HepG2 (cell line): Measurements from ENCODE around the gene TDRD9. TPM values are rescaled to one million over a fixed set of nuclear protein-coding genes. Genes with fewer than 3 reads are reported as not detected.

Experiments
- DDIT3 ChIP-seq: sonication (generic); formaldehyde crosslinking; IDR thresholded peaks from 2 replicates; pipeline ENCODE4 v1.4.0; 2020; ENCODE audit warnings: mild to moderate bottlenecking, missing genetic modification reagents
- HHEX ChIP-seq: IDR thresholded peaks from 2 replicates; pipeline ENCODE4 v1.6.1; 2016; ENCODE audit warnings: control low read depth
- HNRNPK ChIP-seq: fragments of 200-400 bp; formaldehyde crosslinking; IDR thresholded peaks from 2 replicates; pipeline ENCODE4 v1.6.1; 2018; ENCODE audit warnings: low read length, low read depth, moderate library complexity, mild to moderate bottlenecking; ENCODE audit not compliant: poor library complexity, severe bottlenecking
- MXD4 ChIP-seq: IDR thresholded peaks from 2 replicates; pipeline ENCODE4 v1.6.1; 2016; ENCODE audit warnings: mild to moderate bottlenecking, missing biosample characterization, missing genetic modification reagents
- NAIF1 ChIP-seq: sonication (generic); formaldehyde crosslinking; IDR thresholded peaks from 2 replicates; pipeline ENCODE4 v1.5.0; 2020; ENCODE audit warnings: mild to moderate bottlenecking, missing genetic modification reagents, borderline replicate concordance
- NFKBIZ ChIP-seq: IDR thresholded peaks from 2 replicates; pipeline ENCODE4 v1.6.1; 2018; ENCODE audit warnings: missing genetic modification reagents, missing compliant biosample characterization
- YEATS2 ChIP-seq: sonication (generic); formaldehyde crosslinking; IDR thresholded peaks from 2 replicates; pipeline ENCODE4 v1.4.0; 2020; ENCODE audit warnings: missing genetic modification reagents, borderline replicate concordance
- ZBTB10 ChIP-seq: sonication (generic); formaldehyde crosslinking; IDR thresholded peaks from 2 replicates; pipeline ENCODE4 v1.4.0; 2020; ENCODE audit warnings: missing genetic modification reagents, borderline replicate concordance
- ZBTB39 ChIP-seq: sonication (generic); formaldehyde crosslinking; IDR thresholded peaks from 2 replicates; pipeline ENCODE4 v1.5.0; 2020; ENCODE audit warnings: missing genetic modification reagents
- ZNF501 ChIP-seq: sonication (generic); formaldehyde crosslinking; IDR thresholded peaks from 2 replicates; pipeline ENCODE4 v1.5.1; 2020; ENCODE audit warnings: mild to moderate bottlenecking, moderate library complexity, missing genetic modification reagents
- ZNF552 ChIP-seq: sonication (generic); formaldehyde crosslinking; IDR thresholded peaks from 2 replicates; pipeline ENCODE4 v1.9.0; 2022; ENCODE audit warnings: missing genetic modification reagents, mild to moderate bottlenecking, borderline replicate concordance
- ZNF556 ChIP-seq: sonication (generic); formaldehyde crosslinking; IDR thresholded peaks from 2 replicates; pipeline ENCODE4 v1.4.0; 2020; ENCODE audit warnings: mild to moderate bottlenecking, missing genetic modification reagents, borderline replicate concordance
- ZNF589 ChIP-seq: sonication (generic); formaldehyde crosslinking; conservative IDR thresholded peaks from 2 replicates; pipeline ENCODE4 v1.8.0; 2022; ENCODE audit warnings: mild to moderate bottlenecking, moderate library complexity, missing genetic modification reagents
- ZNF703 ChIP-seq: sonication (generic); formaldehyde crosslinking; IDR thresholded peaks from 2 replicates; pipeline ENCODE4 v1.5.1; 2020; ENCODE audit warnings: missing genetic modification reagents, mild to moderate bottlenecking, moderate library complexity, borderline replicate concordance
- polyA plus RNA-seq, 8 experiments: library from polyadenylated mRNA; depleted of rRNA in 3 of 8; stranded (reverse) in 7 of 8; unstranded in 1 of 8; fragments of >200 nt; fragmentation: Illumina TruSeq in 4 of 8; extraction: Trizol in 4 of 8; gene quantifications; 2 replicates each; pipeline versions ENCODE4 v1.2.1 to v1.2.3, GENCODE V29; 2011 to 2016; ENCODE audit warnings: low read depth in 4 of 8, missing spikeins in 1 of 8, mixed read lengths in 1 of 8; ENCODE audit not compliant: insufficient read depth in 1 of 8
- total RNA-seq, 5 experiments: library from RNA; depleted of rRNA; stranded (reverse); fragments of >200 nt; fragmentation: Illumina TruSeq; extraction: Trizol; gene quantifications; 2 replicates each; pipeline ENCODE4 v1.2.3, GENCODE V29; 2016; ENCODE audit warnings: low read depth in 1 of 5

TDRD9 gene
- total and polyA plus RNA-seq, 2 of the 13 experiments (the other 11 are each of a cell fraction or from before 2014, with no cell fraction given): not detected

GRCh38 chr14:103889313-103890051, 38.8 kb upstream of the TDRD9 start (continued):
- 0 out of 2 replicates have a peak, but pooled peaks have one; percentile 55 for TF ChIP-seq ZNF552
- peak; percentile 17; the same call in 1 of the 2 replicates for TF ChIP-seq MXD4 (CRISPR knock-in tag)
- TF ChIP-seq NAIF1 (CRISPR knock-in tag): peak; percentile 4; the same call in 1 of the 2 replicates
- TF ChIP-seq YEATS2 (CRISPR knock-in tag): no peak
- TF ChIP-seq HHEX (CRISPR knock-in tag): no peak
- TF ChIP-seq ZBTB10: no peak
- no peak for TF ChIP-seq HNRNPK
- TF ChIP-seq ZNF556: peak; percentile 29; the same call in 1 of the 2 replicates
- 0 out of 2 replicates have a peak, but pooled peaks have one; percentile 70 for TF ChIP-seq ZNF703
- no peak for TF ChIP-seq ZNF589 (CRISPR knock-in tag)
- 0 out of 2 replicates have a peak, but pooled peaks have one; percentile 28 for TF ChIP-seq ZNF501 (CRISPR knock-in tag)
- TF ChIP-seq NFKBIZ (CRISPR knock-in tag): 0 out of 2 replicates have a peak, but pooled peaks have one; percentile 27
- TF ChIP-seq DDIT3 (CRISPR knock-in tag): no peak
- no peak; the same call in 1 of the 2 replicates for TF ChIP-seq ZBTB39 (CRISPR knock-in tag)
